Measurements from ENCODE around the gene SGCD.

The SGCD gene

GRCh38 chr5:156803404-156803803 lies 476.4 kb downstream of the SGCD start:
- no peak for FAIRE-seq

GRCh38 chr5:156812959-156813358 lies 486.0 kb downstream of the SGCD start:
- no peak for TF ChIP-seq POLR2A (IDR thresholded peaks at IDR 0.05; ENCODE audit: low read depth, low read length)
- DNase-seq (ENCODE audit: insufficient read length, low spot score) (no peak), FAIRE-seq (no peak)

More at GRCh38 chr5:156803404-156803803, 476.4 kb downstream of the SGCD start:
- no peak for TF ChIP-seq POLR2A (IDR thresholded peaks at IDR 0.05; ENCODE audit: low read depth, low read length)
- no peak for DNase-seq (ENCODE audit: insufficient read length, low spot score)

GRCh38 chr5:156815988-156816599 lies 489.1 kb downstream of the SGCD start:
- DNase-seq (ENCODE audit: insufficient read length, low spot score) (no peak), FAIRE-seq (no peak)

More at GRCh38 chr5:156815988-156816599, 489.1 kb downstream of the SGCD start:
- TF ChIP-seq POLR2A (IDR thresholded peaks at IDR 0.05; ENCODE audit: low read depth, low read length), result no peak

All from H54 (cell line).